Epidermal melanocyte (primary cell): ENCODE measurements around the gene STEAP1B.
"Not testable (repeated sequence)": the region's sequence is repeated elsewhere in the genome, so short reads cannot be mapped to it uniquely, and the experiment has no call there.

Experiments
- DNase-seq: peaks from one replicate; pipeline ENCODE4 v3.0.0; 2011; ENCODE audit warnings: low spot score; ENCODE audit not compliant: insufficient read length

Gene STEAP1B

DNA sequence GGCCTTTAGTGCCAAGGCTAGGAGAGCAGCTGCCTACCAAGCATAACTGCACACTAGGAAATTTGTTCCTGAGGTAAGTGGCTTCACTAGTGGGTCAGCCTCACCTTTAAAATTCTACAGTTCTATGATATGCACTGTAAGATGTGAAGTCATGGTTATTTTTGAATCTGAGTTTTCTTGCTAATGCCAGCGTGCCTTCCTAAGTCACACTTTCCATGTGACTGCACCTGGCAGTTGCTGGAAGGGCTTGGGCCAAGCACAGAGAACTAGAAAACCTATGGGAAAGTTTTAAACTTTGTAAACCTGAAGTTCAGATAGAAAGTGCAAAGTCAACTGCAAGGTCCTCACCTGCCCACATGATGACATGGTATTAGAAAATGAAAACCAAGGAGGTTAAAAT, 42.5 kb downstream of the STEAP1B start:
- DNase-seq = no peak

DNA sequence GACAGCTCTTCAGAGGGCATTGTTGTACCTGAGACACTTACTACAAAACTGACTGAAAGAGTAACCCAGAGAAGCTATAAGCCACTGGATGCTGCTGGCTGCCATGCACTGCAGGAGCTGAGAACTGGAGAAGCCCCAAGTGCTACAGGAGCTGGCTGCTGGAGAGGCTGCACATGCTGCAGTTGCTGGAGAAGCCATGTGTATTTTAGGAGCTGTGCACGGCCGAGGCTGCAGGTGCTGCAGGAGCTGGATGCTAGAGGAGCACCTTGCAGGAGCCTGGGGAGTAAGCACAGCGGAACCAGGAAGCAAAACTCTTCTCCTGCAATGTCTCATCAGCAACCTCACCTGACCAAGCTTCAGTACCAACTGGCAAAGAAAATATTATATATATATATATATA, 45.5 kb downstream of the STEAP1B start:
- no peak for DNase-seq

DNA sequence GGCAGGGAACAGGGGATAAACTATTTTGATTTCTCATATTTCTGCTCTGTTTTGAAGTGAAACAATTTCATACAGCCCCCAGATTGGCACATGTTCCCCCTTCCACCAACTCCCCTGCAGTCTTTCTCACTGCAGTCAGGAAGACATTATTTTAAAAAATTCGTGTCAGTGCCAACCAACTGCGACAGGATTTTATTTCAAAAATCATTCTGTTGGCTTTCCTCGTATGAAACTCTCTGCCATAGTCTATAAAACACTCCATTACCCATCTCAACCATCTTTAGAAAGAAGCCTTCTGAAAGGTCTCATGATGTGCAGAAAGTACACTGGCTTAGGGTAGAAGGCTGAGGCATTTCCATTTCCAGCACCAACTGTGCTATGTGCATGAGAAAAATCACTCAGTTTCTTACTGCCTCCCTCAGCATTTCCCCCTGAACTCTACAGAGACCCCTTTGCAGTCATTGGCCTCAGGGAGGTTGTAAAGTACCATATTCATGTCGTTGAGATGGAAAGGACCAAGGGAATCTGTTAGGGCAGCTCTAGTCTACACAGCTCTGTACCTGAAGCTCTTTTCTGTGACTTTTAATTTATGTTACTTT, 46.9 kb downstream of the STEAP1B start:
- DNase-seq = no peak

DNA sequence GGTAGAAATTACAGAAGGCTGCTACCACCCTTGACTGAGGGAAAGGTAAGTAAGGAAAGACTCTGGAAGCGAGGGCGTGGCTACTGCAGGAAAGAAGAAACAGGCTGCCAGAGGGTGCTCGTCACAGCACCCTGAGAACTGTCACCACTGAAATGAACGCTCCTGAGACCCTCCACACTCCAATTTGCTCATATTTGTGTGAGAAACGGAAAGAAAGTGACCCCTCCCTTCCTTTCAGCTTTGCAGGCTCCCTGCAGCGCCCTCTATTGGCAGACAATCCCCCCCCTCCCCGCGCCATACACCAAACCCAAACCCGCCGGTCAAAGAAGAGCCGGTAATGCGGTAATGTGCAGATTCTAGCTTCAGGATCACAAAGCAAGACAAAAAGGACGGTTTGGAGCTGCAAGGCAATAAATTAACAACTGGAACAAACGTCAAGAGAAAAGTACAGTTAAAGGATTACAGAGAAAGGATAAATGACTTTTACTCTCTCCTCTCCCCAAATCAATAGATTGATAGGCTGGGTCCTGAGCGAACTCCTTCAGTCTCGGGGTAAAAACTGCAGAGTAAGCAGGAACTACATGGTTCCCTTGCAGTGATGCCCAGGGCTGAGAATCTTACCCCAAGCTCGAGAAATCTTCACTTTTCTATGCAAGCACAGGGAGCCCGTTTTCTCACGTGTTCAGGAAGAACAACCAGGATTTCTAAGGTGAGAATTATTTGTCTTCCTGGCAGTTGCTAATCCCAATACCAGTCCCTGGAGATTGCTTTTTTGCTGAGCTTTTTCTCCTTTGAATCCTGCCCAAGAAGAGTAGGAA, 47.6 kb downstream of the STEAP1B start:
- no peak for DNase-seq

DNA sequence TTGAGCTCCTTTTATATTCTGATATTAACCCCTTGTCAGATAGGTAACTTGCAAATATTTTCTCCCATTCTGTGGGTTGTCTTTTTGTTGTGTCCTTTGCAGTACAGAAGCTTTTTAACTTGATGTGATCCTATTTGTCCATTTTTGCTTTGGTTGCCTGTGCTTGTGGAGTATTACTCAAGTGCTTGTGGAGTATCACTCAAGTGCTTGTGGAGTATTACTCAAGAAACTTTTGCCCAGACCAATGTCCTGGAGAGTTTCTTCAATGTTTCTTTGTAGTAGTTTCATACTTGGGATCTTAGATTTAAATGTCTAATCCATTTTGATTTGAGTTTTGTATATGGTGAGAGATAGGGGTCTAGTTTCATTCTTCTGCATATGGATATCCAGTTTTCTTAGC, 50.0 kb downstream of the STEAP1B start:
- DNase-seq = not testable (repeated sequence)

DNA sequence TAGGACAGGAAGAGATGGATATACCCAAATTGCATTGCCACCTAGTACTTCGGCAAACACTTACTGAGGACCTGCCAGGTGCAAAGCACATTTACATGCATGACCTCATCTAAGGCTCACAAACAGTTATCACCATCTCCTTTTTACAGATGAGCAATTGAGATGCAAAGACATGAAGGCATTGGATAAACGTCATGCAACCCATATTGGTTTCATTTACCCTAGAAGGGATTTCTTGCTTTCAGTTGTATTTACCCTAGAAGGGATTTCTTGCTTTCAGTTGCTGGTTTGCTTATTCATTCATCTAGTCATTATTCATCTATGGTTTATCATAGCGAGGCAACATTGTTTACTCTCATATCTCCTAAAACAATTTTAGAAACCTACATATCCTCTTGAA, 52.2 kb downstream of the STEAP1B start:
- DNase-seq = no peak

DNA sequence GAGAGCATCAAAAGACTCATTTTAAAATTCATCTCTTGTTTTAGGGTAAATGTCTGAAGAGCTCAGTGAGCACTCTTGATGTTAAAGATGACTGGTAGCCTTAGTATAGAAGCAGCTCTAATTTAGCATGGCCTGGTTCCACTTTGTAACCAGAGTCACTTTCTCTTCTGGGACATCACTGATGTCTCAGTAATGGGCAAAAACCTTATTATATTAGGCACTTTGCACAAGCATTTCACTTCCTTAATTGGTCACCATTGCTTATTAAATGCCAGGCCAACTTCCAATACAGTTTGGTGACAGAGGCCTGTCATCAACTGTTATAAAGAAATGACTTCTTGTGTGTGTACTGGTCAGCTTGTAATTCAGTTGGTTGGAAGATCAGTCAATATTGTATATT, 53.0 kb downstream of the STEAP1B start:
- no peak for DNase-seq

DNA sequence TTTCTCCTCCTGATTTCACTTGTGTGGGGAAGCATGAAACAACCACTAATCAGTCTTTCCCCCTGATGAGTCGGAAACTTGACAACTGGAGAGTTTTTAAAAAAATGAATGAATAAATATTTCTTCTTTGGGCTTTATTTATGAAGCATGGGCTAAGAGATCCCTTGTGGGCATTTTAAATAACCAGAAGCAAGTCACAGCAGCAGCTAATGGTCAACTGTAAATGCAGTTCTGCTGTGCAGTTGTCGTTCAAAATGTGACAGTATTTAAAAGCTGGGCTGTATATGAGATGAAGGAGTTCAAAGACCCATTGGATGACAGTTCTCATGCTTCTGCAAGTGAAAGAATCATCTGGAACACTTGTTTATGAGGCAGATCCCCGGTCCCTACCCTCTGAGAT, 54.1 kb downstream of the STEAP1B start:
- DNase-seq = no peak

DNA sequence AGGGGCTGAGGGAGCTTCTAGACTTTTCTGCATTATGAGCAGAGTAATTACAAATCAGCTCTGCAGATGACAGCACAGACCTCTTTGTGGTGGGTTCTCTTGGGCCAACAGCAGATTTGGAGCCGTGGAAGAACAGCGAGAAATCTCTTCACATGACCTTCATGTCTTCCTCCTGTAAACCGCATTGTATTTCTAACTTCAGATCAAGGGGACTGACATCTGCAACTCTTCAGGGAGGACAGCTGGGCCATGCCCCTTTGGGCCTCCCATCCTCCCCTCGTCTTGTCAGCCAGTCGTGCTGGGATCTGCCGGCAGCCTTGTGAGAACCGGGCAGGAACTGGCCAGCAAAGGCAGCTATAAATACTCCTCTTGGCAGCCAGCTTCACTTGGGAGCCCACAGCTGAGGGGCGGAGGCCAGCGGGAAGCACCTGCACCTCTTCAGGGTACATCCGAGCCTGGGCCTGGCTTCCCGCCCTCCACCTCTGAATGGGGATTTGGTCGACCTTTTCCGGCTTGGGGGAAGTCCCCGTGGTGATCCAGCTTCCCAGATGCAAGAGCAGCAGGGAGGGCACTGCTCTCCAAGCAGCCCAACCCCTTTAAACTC, 54.7 kb downstream of the STEAP1B start:
- DNase-seq = no peak

DNA sequence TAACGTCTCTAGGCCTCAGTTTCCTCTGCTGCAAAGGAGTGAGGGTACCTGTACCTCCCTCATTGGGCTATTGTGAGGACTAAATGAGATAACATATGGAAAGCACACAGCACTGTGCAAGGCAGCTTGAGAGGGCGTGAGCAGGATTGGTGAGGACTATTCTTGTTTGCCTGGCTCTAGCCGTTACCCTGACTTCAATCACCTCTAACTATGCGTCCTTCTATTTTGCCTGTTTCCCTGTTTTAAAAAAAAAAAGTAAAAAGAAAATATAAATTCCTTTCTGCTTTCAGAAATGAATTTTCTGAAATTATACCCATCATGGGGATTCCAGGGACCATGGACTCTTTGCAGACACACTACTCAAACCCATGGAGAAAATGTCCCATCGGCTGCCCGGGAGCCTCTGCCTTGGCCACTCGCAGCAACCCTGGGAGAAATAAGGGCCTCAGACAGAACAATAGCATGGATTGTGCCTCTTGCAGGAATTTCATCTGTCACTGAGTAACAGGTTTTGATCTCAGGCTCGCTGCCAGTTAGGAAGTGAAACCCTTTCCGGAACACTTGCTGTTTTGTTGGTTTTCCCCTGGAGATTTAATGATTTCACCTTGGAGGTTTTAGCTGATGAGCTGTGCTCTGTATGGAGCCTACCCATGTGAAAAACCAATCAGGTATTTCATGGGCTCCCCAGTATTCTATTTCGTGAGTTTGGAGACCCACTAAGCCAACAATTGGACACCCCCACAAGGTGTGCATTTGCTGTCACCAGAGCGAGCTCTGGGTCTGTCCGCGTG, 55.6 kb downstream of the STEAP1B start:
- DNase-seq = no peak

DNA sequence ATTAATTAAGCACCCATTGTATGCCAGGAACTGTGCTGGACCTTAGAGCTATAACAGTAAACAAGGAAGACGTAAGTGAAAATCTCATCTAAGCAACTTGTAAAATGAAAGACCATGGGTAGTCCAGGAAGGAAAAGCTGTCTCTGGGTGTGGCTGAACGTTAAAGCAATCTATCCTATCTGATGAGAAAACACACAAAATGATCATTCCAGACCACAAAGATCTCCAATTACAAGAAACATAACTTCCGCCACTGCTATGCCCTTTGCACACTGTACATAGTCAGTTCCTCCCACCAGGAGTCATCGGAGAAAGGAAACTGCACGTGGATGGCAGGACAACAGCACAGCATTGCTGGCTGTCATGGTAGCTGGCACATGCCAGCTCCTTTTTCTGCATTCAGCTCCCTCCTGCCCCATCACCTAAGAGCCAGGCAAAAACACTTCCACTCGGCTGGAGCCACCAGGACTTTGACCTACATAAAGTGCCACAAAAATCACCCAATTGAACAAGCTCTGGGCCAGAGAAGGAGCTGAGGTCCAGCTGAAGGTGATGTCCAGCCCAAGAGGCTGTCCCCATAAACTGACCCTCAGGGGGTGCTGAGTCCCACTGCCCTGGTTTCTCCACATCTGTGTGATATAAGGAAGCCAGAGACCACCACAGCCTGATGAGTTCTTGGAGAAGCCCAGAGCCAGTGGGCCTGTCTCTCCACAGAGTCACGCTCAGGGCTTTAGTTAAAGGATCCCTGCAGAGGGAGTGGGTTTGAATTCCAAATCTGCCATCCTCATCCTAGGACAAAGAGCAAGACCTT, 56.4 kb downstream of the STEAP1B start:
- DNase-seq = no peak

DNA sequence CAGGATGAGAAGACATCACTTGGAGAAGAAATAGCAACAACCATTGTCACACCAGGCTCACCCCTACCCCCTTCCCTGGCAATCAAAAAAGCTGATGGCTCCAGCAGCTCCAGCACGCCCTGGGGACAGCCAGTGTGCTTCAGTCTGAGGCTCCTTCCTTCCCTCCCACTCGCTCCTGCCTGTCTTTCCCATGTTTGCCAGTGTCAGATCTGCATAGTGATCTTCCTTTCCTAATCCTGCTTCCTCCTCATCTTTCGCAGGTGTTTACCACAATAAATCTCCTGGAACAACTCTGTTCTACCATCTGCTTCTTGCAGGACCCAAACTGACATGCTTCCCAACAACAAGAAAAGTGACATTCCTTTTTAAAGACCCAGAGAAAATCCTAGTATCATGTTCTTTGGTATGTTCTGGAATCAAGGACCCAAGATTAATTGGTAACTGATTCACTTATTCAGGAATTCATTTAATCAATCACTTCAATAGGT, 57.1 kb downstream of the STEAP1B start:
- DNase-seq = no peak

DNA sequence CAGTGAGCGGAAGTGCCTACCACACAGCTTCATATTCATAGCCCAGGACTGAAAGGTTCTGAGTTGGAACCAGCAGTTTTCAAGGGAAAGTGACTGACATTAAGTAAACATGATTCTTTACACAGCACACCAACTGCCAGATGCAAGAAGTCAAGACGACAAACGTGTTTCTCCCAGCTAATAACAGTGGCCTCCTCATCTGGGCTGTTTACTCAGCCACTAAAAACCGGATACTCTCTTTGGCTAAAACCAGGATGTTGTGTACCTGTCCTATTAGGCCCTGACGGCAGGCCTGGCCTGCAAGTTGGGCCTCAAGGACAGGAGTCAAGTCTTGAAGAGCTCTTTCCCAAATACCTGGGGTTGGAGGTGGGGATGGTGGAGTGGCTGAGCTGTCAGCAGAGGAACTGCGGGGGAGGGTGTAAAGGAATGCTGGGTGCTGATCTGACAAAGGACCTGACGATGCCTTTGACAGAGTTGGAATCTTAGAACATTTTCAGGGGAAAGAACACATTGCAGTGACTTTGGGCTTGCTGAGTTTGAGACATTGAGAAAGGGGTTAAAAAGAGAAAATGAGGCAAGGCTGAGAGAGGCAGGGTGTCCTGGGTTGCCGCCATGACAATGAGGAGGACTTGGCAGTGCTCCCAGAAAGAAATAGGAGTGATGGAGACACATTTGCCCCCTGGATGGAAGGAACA, 57.7 kb downstream of the STEAP1B start:
- DNase-seq = no peak

DNA sequence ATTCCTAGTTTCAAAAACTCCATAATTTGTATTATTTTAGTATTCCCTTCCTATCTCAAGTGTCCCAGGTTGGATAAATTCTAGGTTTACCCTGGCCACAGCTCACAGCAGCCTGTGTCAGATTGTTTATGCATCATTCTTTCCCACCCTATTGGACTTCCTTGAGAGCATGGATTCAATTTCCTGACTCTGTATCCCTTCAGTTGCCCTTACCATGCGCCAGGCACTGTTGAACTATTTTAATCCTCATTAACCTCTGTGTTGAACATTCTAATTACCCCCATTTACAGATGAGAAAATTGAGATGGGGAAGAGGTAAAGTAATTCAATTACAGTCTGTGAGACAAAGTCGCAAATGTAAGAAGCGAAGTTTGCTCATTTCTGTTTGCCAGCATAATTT, 58.8 kb downstream of the STEAP1B start:
- no peak for DNase-seq

DNA sequence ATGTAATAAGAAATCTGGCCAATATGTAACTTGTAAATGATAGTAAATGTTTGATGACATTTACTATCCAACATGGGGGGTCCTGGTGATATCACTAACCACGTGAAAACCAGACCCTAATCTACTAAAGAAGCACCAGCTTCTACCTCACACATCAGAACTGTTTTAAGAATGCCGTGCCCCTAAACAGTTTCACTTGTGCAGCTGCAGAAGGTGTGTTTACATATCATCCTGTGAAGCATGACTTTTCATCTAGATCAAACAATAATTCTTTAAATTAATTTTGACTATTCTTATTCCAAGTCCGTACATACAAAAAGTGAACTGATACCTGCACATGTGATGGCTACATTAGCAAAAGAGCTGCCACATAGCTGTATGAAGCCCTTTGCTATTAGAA, 61.0 kb downstream of the STEAP1B start:
- DNase-seq = no peak

DNA sequence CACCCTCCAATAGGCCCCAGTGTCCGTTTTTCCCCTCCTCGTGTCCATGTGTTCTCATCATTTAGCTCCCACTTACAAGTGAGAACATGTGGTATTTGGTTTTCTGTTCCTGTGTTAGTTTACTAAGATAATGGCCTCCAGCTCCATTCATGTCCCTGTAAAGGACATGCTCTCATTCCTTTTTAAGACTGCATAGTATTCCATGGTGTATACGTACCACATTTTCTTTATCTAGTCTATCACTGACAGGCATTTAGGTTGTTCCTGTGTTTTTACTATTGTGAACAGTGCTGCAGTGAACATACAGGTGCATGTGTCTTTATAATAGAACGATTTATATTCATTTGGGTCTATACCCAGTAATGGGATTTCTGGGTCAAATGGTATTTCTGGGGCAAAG, 63.4 kb downstream of the STEAP1B start:
- not testable (repeated sequence) for DNase-seq

DNA sequence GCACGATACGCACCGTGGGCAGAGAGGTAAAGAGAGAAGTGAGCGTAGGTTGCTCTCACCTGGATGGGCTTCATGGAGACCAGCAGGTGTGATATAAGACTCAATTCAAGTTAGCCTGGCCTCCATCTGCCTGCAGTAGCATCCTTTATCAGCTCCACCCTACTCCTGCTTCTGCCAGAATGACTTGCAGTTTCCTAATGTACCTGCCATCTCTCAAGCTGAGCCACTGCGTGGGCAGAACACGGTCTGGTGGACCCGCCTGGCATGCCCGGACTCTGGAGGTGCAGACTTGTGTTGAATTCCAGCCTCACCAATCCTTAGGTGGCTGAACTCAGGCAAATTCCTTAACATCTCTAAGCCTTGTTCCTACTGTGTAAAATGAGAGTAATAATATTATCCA, 64.3 kb downstream of the STEAP1B start:
- no peak for DNase-seq

DNA sequence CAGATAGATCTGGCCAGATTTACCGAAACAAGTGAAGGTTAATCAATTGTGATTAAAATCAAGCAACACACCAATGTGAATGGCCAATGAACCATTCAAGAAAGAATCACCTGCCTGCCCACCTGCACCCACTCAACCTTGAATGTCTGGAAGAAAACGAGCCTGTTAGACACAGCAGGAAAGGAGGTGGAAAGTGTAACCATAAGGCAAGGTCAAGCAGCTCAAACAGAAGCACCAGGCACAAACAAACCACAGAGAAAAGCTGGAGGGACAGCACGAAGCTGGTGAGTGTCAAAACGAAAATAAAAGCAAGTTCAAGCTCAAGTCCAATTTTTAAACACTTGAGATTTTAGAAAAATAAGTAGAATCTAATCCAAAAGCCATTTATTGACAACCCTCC, 64.9 kb downstream of the STEAP1B start:
- no peak for DNase-seq

DNA sequence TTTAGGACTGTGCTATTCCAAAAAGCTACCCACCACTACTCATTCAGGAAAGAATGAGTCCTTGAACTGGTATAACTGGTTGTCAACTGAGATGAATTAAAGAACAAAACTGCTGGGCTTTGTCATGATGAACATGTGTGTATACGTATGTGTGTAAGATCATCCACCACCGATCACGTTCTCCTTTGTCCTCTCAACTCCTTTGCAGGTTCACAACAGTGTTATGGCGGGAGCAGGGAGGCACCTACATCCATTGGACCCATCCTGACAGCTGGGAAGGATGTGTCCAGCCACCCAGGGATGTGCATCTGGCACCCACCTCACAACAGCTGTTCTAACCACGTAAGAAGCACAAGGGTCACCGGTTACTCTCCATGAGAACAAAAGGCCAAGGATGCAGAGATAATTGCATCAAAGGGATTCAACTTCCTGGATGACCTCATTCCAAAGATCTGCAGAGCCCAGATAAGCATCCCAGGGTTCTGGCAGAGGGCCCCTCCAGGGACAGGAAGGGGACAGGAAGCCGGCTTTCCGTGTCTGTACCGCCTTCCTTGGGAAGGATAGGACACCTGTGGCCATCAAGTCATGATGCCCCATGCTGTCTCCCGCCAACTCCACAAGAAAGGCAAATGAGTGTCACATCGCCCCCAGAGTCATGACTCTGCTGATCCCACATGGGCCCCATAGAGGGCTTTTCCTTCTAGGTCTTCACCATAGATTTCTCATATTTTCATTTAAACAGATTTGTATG, 66.1 kb downstream of the STEAP1B start:
- no peak for DNase-seq
